ENCODE data around the gene IPO5. TPM values are rescaled to one million over a fixed set of nuclear protein-coding genes. Genes with fewer than 3 reads are reported as not detected.

IPO5 gene
- total RNA-seq, 1 donor from 2014 or later = 727 TPM

GRCh38 chr13:97914540-97914939 lies 38.9 kb upstream of the IPO5 start:
- peaks cover 5% of the 10 kb centered on the region for H3K27me3 Mint-ChIP-seq (ENCODE audit: insufficient read depth, low read depth)
- H3K27ac Mint-ChIP-seq = no peak overlapping the region
- H3K9me3 ChIP-seq (ENCODE audit: low read depth) = no peaks in the 10 kb centered on the region
- H3K4me3 Mint-ChIP-seq = no peak overlapping the region
- H3K4me3 ChIP-seq = no peak overlapping the region
- no peaks in the 10 kb centered on the region for H3F3A ChIP-seq (ENCODE audit: low read depth)
- no peak overlapping the region for H3K9ac ChIP-seq
- peaks cover 3% of the 10 kb centered on the region for H3K9me3 Mint-ChIP-seq
- H3K4me1 ChIP-seq = no peaks in the 10 kb centered on the region
- peaks cover 3% of the 10 kb centered on the region for H3K4me1 Mint-ChIP-seq
- H3K4me2 ChIP-seq = no peak overlapping the region
- H3K36me3 ChIP-seq = no peaks in the 10 kb centered on the region
- TF ChIP-seq EZH2 (IDR thresholded peaks at IDR 0.05) = no peak
- no peak for TF ChIP-seq EZH2phosphoT487 (IDR thresholded peaks at IDR 0.05)
- TF ChIP-seq, protein P1, sequence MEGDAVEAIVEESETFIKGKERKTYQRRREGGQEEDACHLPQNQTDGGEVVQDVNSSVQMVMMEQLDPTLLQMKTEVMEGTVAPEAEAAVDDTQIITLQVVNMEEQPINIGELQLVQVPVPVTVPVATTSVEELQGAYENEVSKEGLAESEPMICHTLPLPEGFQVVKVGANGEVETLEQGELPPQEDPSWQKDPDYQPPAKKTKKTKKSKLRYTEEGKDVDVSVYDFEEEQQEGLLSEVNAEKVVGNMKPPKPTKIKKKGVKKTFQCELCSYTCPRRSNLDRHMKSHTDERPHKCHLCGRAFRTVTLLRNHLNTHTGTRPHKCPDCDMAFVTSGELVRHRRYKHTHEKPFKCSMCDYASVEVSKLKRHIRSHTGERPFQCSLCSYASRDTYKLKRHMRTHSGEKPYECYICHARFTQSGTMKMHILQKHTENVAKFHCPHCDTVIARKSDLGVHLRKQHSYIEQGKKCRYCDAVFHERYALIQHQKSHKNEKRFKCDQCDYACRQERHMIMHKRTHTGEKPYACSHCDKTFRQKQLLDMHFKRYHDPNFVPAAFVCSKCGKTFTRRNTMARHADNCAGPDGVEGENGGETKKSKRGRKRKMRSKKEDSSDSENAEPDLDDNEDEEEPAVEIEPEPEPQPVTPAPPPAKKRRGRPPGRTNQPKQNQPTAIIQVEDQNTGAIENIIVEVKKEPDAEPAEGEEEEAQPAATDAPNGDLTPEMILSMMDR (IDR thresholded peaks at IDR 0.05) = no peak
- no peaks in the 10 kb centered on the region for H4K20me1 ChIP-seq (ENCODE audit: low read depth)
- no peaks in the 10 kb centered on the region for H3K79me2 ChIP-seq (ENCODE audit: low read depth)
- no peak overlapping the region for H2AFZ ChIP-seq (replicated peaks)
- H3K27me3 ChIP-seq = no peaks in the 10 kb centered on the region
- no peak overlapping the region for H3K27ac ChIP-seq
- DNase-seq (ENCODE audit: low spot score) = no peak
- H3K36me3 Mint-ChIP-seq = no peaks in the 10 kb centered on the region

DNA sequence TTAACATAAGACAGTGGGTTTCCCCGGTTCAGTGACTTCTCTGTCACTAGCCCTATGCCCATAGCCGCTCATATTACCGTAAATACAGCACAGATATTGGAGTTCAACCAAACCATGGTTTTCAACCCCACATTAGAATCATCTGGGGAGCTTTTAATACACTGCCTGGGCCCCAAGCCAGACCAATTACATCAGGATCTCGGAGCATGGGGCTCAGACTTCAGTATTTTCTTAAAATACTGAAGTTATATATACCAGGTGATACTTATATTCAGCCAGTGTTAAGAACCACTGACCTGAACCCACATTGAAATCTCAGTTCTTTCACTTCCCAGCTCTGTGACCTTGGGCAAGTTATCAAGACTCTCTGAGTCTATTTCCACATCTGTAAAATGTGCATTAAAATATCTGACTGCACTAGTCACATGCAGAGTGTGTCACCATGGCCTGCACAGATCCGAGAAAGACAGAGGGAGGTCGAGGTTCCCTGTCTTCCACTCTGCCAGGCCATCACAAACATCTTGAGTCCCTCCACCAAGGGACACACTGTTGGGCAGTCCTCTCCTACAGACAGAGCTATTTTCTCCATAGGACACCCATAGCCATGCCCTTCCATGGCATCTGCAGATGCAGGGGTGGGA lies 32.2 kb upstream of the IPO5 start:
- Histone ChIP-seq H3K79me2 (ENCODE audit: low read depth) (no peaks in the 10 kb centered on the region), H3F3A (ENCODE audit: low read depth) (no peaks in the 10 kb centered on the region), H3K36me3 (no peaks in the 10 kb centered on the region), H2AFZ (replicated peaks) (no peak overlapping the region), H3K9ac (no peak overlapping the region), H4K20me1 (ENCODE audit: low read depth) (no peaks in the 10 kb centered on the region), H3K4me2 (no peak overlapping the region), H3K4me1 (no peaks in the 10 kb centered on the region), H3K27ac (no peak overlapping the region), H3K9me3 (ENCODE audit: low read depth) (no peaks in the 10 kb centered on the region), H3K27me3 (no peaks in the 10 kb centered on the region), H3K4me3 (no peak overlapping the region)
- Mint-ChIP-seq H3K4me1 (no peaks in the 10 kb centered on the region), H3K4me3 (no peak overlapping the region), H3K27me3 (ENCODE audit: insufficient read depth, low read depth) (peaks cover 5% of the 10 kb centered on the region), H3K36me3 (no peaks in the 10 kb centered on the region), H3K27ac (no peak overlapping the region), H3K9me3 (no peaks in the 10 kb centered on the region)
- DNase-seq (ENCODE audit: low spot score) = no peak
- no peak for TF ChIP-seq EZH2phosphoT487 (IDR thresholded peaks at IDR 0.05)
- TF ChIP-seq, protein P1 (IDR thresholded peaks at IDR 0.05) = no peak
- TF ChIP-seq EZH2 (IDR thresholded peaks at IDR 0.05) = no peak

DNA sequence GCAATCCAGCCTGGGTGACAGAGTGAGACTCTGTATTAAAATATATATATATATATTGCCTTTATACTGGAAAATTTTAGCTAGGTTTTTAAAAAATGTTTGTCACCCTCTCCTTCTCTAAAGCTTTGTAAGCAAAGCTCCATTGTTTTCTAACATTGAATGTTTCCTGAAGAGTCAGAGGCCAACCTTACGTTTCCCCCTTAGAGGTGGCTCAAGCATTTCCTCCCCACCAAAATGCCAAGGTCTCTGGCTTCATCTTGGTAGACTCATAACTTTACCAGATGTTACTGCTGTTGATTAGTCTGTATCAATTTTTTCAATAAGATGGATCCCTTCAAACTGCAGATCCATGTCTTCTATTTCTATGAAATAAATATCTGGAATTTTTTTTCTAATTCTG lies 25.2 kb upstream of the IPO5 start:
- no peaks in the 10 kb centered on the region for H4K20me1 ChIP-seq (ENCODE audit: low read depth)
- no peaks in the 10 kb centered on the region for H3K79me2 ChIP-seq (ENCODE audit: low read depth)
- H3K36me3 ChIP-seq = no peaks in the 10 kb centered on the region
- no peaks in the 10 kb centered on the region for H3F3A ChIP-seq (ENCODE audit: low read depth)
- H3K9me3 Mint-ChIP-seq = no peaks in the 10 kb centered on the region
- H3K9me3 ChIP-seq (ENCODE audit: low read depth) = no peaks in the 10 kb centered on the region
- H3K36me3 Mint-ChIP-seq = no peaks in the 10 kb centered on the region
- no peak overlapping the region for H3K4me2 ChIP-seq
- no peak for TF ChIP-seq EZH2phosphoT487 (IDR thresholded peaks at IDR 0.05)
- H3K9ac ChIP-seq = no peak overlapping the region
- H3K27me3 ChIP-seq = no peaks in the 10 kb centered on the region
- no peak overlapping the region for H3K27ac Mint-ChIP-seq
- DNase-seq (ENCODE audit: low spot score) = no peak
- no peaks in the 10 kb centered on the region for H3K4me1 ChIP-seq
- H2AFZ ChIP-seq (replicated peaks) = no peak overlapping the region
- no peaks in the 10 kb centered on the region for H3K27me3 Mint-ChIP-seq (ENCODE audit: insufficient read depth, low read depth)
- H3K27ac ChIP-seq = no peak overlapping the region
- no peak overlapping the region for H3K4me3 ChIP-seq
- no peak overlapping the region for H3K4me3 Mint-ChIP-seq
- peaks cover 8% of the 10 kb centered on the region for H3K4me1 Mint-ChIP-seq

DNA sequence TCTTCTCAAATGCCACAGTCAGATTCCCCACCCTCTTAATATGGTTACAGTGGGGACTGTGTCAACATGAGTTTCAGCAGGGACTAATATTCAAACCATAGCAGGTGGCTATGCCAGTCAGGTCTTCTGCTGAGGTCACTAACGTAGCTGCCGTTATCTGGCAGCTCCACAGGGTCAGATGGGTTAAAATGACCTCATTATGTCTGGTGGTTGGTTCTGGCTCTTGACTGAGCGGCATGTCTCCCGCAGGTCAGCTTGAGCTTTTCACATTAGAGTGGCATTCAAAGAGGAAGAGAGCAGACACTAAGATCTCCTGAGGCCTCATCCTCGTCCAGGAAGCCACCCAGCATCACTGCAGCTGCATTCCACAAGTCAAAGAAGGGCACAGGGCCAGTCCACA lies 21.4 kb upstream of the IPO5 start:
- H3K9me3 ChIP-seq (ENCODE audit: low read depth) = no peaks in the 10 kb centered on the region
- H3K36me3 ChIP-seq = no peaks in the 10 kb centered on the region
- H3K9ac ChIP-seq = no peak overlapping the region
- H4K20me1 ChIP-seq (ENCODE audit: low read depth) = no peaks in the 10 kb centered on the region
- H3K4me3 ChIP-seq = no peak overlapping the region
- TF ChIP-seq, protein P1 (IDR thresholded peaks at IDR 0.05) = no peak
- no peak for TF ChIP-seq EZH2phosphoT487 (IDR thresholded peaks at IDR 0.05)
- TF ChIP-seq EZH2 (IDR thresholded peaks at IDR 0.05) = no peak
- H3F3A ChIP-seq (ENCODE audit: low read depth) = no peaks in the 10 kb centered on the region
- Mint-ChIP-seq H3K4me3 (no peak overlapping the region), H3K4me1 (peaks cover 21% of the 10 kb centered on the region), H3K27me3 (ENCODE audit: insufficient read depth, low read depth) (peaks cover 2% of the 10 kb centered on the region), H3K36me3 (no peaks in the 10 kb centered on the region), H3K27ac (peak overlapping the region; percentile 38), H3K9me3 (no peaks in the 10 kb centered on the region)
- no peak overlapping the region for H2AFZ ChIP-seq (replicated peaks)
- no peak for DNase-seq (ENCODE audit: low spot score)
- H3K27ac ChIP-seq = no peak overlapping the region
- H3K4me2 ChIP-seq = no peak overlapping the region
- H3K4me1 ChIP-seq = peaks cover 10% of the 10 kb centered on the region
- no peaks in the 10 kb centered on the region for H3K27me3 ChIP-seq
- no peaks in the 10 kb centered on the region for H3K79me2 ChIP-seq (ENCODE audit: low read depth)

Data from neural progenitor cell (in vitro differentiated cells).